ENCODE data around the gene SSPN. TPM values are rescaled to one million over a fixed set of nuclear protein-coding genes. Genes with fewer than 3 reads are reported as not detected.

Gene SSPN
- total RNA-seq, 1 donor from 2014 or later, result 42.9 TPM

DNA sequence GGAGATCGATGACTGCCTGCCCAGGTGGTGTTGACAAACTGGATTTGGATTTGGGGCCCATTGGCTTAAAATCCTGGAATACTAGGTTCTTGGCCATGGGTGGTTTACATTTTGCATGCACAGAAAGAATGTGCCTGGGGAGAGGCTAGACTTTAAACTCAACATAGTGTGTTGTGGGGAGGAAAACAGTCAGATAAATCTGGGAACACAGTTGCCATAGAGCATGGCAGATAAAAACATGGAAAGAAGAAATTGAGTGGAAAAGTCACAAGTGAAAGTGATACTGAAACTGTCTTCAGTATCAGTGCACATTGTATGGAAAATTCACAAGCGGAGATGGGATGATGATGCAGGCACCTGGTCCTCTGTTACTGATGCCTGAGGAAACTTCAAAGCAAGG, 95.2 kb downstream of the SSPN start:
- Mint-ChIP-seq H3K9me3 (ENCODE audit: low read depth) (no peaks in the 10 kb centered on the region), H3K27ac (ENCODE audit: unreplicated experiment) (no peak overlapping the region), H3K4me1 (ENCODE audit: low read depth) (no peaks in the 10 kb centered on the region), H3K27me3 (ENCODE audit: low read depth) (no peaks in the 10 kb centered on the region), H3K4me3 (ENCODE audit: unreplicated experiment) (no peak overlapping the region), H3K36me3 (ENCODE audit: low read depth) (peaks cover 2% of the 10 kb centered on the region)
- no peak for DNase-seq (ENCODE audit: low spot score)
- TF ChIP-seq CTCF (IDR thresholded peaks at IDR 0.05), result no peak

DNA sequence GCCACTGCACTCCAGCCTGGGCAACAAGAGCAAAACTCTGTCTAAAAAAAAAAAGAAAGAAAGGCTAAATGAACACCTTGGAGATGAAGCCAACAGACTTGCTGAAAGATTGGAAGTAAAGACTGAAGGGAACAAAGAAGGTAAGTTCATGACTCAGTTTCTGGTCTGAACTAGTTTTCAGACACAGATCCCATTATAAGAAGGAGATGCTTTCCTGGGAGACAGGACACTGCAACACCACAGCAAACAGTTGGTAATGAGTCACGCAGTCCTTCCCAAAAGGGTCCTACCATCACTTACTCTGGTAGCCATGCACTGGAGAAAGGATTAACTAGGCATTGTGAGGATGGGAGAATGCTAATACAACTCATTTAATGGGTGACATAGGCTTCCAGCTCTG, 97.2 kb downstream of the SSPN start:
- no peaks in the 10 kb centered on the region for H3K27me3 Mint-ChIP-seq (ENCODE audit: low read depth)

DNA sequence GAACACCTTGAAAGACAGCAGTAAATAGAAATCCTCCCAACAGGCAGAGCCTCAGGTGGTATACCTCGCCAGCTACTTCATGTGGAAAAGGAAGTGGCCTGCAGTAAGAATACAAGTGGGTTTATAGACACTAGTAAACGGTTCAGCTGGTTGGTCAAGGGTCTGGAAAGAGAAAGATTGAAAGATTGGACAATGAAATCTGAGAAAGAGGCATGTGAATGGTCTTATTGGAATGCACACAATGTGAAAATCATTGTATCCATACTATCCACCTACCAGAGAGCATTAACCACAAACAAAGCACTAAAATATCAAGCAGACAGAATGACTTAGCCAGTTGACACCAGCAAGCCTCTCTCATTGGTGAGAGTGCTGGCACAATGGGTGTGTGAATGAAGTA, 98.2 kb downstream of the SSPN start:
- no peak for TF ChIP-seq CTCF (IDR thresholded peaks at IDR 0.05)
- DNase-seq (ENCODE audit: low spot score), result no peak

More for the DNA sequence above, 97.2 kb downstream of the SSPN start:
- H3K27ac Mint-ChIP-seq (ENCODE audit: unreplicated experiment), result no peak overlapping the region
- TF ChIP-seq CTCF (IDR thresholded peaks at IDR 0.05), result no peak
- no peak for DNase-seq (ENCODE audit: low spot score)
- no peaks in the 10 kb centered on the region for H3K4me1 Mint-ChIP-seq (ENCODE audit: low read depth)
- H3K4me3 Mint-ChIP-seq (ENCODE audit: unreplicated experiment), result no peak overlapping the region
- no peaks in the 10 kb centered on the region for H3K9me3 Mint-ChIP-seq (ENCODE audit: low read depth)
- H3K36me3 Mint-ChIP-seq (ENCODE audit: low read depth), result peaks cover 2% of the 10 kb centered on the region

GRCh38 chr12:26295001-26295400, 99.6 kb downstream of the SSPN start:
- no peak for TF ChIP-seq CTCF (IDR thresholded peaks at IDR 0.05)
- no peak for DNase-seq (ENCODE audit: low spot score)
- Mint-ChIP-seq H3K27me3 (ENCODE audit: low read depth) (no peaks in the 10 kb centered on the region), H3K36me3 (ENCODE audit: low read depth) (no peaks in the 10 kb centered on the region), H3K4me3 (ENCODE audit: unreplicated experiment) (no peak overlapping the region), H3K4me1 (ENCODE audit: low read depth) (peaks cover 17% of the 10 kb centered on the region), H3K9me3 (ENCODE audit: low read depth) (no peaks in the 10 kb centered on the region), H3K27ac (ENCODE audit: unreplicated experiment) (no peak overlapping the region)

More for the DNA sequence above, 98.2 kb downstream of the SSPN start:
- Mint-ChIP-seq H3K27ac (ENCODE audit: unreplicated experiment) (no peak overlapping the region), H3K36me3 (ENCODE audit: low read depth) (no peaks in the 10 kb centered on the region), H3K9me3 (ENCODE audit: low read depth) (no peaks in the 10 kb centered on the region), H3K27me3 (ENCODE audit: low read depth) (no peaks in the 10 kb centered on the region), H3K4me3 (ENCODE audit: unreplicated experiment) (no peak overlapping the region), H3K4me1 (ENCODE audit: low read depth) (peaks cover 6% of the 10 kb centered on the region)

GRCh38 chr12:26297396-26298070, 102.2 kb downstream of the SSPN start:
- no peaks in the 10 kb centered on the region for H3K36me3 Mint-ChIP-seq (ENCODE audit: low read depth)
- no peak for TF ChIP-seq CTCF (IDR thresholded peaks at IDR 0.05)

More at GRCh38 chr12:26297396-26298070, 102.2 kb downstream of the SSPN start:
- no peak for DNase-seq (ENCODE audit: low spot score)
- H3K27me3 Mint-ChIP-seq (ENCODE audit: low read depth), result no peaks in the 10 kb centered on the region
- H3K4me3 Mint-ChIP-seq (ENCODE audit: unreplicated experiment), result no peak overlapping the region
- H3K9me3 Mint-ChIP-seq (ENCODE audit: low read depth), result no peaks in the 10 kb centered on the region
- H3K27ac Mint-ChIP-seq (ENCODE audit: unreplicated experiment), result no peak overlapping the region
- H3K4me1 Mint-ChIP-seq (ENCODE audit: low read depth), result peaks cover 17% of the 10 kb centered on the region
